C1 segment of cervical spinal cord (tissue), 14 donors: Measurements from ENCODE around the gene CCSER1.

Source experiments
- DNase-seq, 14 donors: peaks; one replicate each; lab custom pipeline; 2025; lab: John Stamatoyannopoulos, UW

CCSER1 gene

DNA sequence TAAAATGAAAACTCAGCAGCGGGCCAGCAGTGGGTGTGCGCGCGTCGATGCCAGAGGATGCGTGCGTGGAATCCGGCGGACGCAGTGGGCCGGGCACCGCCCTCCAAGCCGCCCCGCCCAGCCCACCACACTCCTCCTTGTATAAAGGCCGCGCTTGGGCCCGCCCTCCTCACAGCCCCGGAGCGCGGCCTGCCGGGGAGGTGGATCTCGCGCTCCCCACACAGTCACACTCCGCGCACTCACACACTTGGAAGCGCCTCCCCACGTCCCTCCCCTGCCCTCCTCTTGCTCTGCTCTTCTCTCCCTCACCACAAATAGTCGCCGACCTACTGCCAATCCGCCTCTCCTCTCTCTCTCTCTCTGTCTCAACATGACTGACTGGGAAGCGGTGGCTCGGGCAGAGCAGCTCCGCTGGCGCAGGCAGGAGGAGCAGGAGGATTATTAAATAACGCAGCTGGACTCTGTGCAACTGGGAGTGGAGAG lies at the start of gene CCSER1:
Gene CCSER1, plus strand, starts transcription at position 172 of the 483 bp plus-strand sequence.
- DNase-seq: peak in 12 of 14 donors; percentile 10 to 87 (median 31)

DNA sequence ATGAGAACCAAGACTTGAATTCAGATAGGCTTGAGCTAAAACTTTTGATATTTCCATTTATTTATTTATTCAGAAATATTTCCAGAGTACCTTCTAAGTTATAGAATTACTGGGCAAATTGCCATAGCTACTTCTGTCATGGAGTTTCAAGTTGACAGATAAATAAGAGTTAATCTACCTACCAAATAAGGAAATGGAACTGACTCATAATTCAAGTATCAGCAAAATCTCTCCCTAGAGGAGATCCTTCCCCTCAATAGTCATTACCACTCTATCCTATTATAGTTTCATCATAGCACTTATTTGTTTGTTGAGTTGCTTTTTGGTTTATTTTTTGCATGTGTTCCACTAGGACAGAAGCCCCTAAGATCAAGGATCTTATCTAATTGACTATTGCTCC lies 48.8 kb upstream of the CCSER1 start:
- DNase-seq: no peak

DNA sequence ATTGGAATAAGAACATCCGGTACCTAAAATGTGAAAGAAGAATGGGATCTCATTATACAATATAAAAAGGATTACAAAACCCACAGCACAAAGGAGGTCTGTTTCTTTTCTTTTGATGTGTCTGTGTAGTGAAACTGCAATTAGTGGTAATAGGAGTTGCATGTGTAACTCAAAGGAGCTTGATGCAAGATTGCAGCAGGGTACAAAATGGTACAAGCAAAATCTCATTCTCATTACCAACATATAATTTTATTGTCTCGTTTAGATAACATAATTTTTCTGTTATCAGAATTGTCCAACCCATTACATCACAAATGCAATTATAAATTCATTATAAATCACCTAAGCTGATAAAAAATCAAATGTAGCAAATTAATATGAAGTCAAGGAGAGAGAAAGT lies 47.1 kb upstream of the CCSER1 start:
- DNase-seq: no peak

GRCh38 chr4:90081432-90082144 lies 45.6 kb upstream of the CCSER1 start:
- DNase-seq: no peak

- no peak for DNase-seq
Observed at GRCh38 chr4:90082449-90082848, 44.7 kb upstream of the CCSER1 start.

DNA sequence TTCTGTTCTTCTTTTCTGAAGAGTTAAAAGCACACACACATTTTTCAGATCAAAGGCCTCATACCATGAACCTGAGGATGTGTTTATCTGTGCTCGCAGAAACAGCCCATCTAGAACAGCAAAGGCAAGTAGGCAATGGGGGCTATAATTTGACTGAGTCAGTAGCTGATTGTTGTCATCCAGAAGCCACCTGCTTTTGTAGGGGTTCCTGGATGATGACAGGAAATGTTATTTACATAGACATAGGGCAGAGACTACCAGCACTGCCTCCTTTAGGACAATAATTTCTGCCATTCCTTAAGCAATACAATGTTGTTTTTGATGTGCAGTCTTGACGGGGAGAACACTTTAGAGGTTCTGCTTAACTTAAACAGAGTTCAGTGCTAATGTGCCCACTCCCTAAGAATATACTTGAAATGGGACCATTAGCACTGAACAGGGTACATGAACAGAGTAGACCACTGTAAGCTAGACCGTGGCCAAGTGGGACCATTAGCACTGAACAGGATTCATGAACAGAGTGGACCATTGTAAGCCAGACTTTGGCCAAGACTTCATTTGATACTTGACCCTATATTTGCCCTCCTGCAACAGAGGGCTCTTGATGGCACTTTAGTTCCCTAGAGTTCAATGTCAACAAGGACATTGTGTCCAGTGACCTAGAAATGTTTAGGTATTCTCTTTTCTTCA lies 42.8 kb upstream of the CCSER1 start:
- no peak for DNase-seq

DNA sequence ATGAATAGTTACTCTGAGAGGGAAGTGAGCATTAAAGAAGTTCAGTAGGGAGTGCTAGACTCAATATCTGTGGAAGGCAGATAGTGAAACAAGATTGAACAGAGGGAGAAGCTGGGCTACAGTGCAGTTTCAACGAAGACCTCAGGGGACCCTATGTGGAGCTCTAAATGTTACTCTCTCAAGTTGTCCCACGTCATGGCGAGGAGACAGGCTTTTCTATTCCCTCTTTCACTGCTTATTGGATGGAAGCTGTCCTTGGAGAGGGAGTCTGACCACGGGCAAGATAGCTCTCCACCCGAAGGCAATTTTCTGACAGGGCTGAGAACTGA lies 42.3 kb upstream of the CCSER1 start:
- DNase-seq: no peak

GRCh38 chr4:90093526-90093925 lies 33.7 kb upstream of the CCSER1 start:
- DNase-seq: no peak

- no peak for DNase-seq
Observed at GRCh38 chr4:90095000-90095399, 32.2 kb upstream of the CCSER1 start.

DNA sequence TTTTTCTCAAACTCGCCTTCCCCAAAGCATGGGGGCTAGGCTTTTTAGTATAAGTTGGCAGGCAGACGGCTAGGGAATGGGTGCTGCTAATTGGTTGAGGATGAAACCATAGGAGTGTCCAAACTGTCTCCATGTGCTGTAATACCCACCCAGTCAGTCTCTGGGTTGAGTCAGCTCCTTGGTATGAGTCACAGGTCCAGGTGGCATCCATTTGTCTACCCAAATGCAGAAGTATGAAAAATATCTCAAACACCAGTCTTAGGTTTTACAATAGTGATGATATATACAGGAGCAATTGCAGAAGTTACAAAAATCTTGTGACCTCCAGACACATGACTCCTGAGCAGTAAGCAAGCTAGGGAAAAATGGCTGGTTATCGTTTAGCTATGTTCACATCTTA lies 27.4 kb upstream of the CCSER1 start:
- no peak for DNase-seq

GRCh38 chr4:90103991-90104390 lies 23.2 kb upstream of the CCSER1 start:
- no peak for DNase-seq

DNA sequence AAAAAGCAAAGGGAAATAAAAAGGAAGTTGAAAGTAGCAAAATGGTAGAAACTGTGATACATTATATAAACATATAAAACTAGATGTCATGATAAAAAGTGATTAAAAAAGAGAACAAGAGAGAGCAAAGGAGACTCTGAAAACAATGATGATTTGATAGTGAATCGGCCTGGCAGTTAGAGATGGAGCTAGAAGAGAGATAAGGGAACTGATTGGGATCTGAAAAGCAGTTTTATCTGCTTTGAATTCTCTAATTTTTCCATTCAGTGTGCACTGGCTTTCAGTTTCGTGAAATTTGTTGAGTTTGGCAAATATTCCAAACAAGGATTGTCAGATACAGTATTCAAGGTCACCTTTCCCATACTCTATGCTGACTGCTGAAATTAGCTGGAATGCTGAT lies 21.9 kb upstream of the CCSER1 start:
- DNase-seq: no peak

DNA sequence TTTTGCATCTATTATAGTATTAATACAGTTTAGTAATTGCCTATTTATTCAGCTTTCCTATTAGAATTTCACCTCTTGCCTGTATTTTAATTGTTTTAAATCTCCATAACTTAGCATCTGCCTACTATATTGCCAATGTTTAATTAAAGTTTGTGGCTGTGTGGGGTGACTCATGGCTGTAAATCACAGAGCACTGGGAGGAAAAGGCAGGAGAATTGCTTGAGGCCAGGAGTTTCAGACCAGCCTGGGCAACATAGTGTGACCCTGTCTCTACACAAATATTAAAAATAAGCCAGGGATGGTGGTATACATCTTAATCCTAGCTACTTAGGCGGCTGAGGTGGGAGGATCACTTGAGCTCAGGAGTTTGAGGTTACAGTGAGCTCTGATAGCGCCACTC lies 14.5 kb upstream of the CCSER1 start:
- DNase-seq: no peak

GRCh38 chr4:90113881-90114457 lies 13.2 kb upstream of the CCSER1 start:
- no peak for DNase-seq

DNA sequence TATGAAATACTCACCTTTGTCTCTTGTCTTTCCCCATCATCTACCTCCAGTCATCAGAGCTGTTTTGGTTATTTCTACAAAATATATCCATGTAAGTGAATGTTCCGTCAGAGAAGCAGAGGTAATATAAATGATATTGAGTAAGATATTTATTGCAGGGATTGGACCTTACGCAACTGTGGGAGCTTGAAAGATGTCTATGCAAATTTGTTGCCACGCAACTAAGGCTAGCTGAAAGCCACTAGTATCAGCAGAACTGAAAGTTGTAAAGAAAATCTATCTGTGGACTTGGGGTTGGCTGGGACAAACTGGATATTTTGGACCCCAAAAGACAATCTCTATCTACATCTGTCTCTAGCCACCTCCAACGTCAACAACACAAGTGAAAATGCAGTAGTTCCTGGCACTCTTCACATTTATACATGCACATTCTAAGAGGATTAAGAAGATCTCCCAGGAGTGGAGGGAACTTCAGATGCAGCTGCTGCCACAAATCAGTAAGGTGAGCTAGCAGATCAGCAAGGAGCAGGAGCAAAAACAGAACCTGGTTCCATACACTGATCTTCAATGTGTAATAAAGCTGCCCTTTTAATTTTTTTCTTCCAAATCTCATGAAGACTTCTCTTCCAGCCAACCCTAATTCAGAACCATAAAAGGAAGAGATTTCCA lies 8.5 kb upstream of the CCSER1 start:
- no peak for DNase-seq

DNA sequence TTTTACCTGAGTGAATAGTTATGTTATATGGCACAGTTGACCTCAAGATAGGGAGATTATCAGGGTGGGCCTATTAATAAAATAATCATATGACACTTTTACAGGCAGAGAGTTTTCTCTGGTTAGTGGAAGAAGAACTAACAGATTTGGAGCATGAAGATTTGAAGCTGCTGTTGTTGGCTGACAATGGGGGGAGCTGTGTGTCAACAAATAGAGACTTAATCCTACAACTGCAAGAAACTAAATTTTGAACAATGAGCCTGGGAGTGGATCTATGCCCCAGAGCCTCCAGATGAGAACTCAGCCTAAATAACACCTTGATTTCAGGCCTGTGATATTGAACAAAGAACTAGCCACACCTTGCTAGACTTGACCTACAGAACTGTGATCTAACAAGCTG lies 7.2 kb upstream of the CCSER1 start:
- no peak for DNase-seq

DNA sequence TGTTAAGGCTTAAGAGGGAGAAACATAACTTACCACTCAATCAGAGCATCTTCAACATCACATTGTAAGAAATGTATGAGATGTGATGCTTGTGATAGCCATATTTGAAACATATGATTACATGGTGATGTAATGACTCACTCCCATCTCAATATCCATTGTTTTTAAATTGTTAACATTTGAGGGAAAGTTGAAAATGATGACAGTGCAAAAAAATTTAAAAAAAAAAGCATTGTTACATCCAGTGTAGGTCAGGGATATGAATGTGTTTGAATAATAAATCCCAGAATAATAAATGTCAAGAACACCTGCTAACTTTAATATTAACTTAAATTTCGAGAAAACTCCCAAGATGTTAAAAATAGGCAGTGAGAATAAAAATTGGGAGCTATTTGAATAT lies 6.4 kb upstream of the CCSER1 start:
- no peak for DNase-seq

DNA sequence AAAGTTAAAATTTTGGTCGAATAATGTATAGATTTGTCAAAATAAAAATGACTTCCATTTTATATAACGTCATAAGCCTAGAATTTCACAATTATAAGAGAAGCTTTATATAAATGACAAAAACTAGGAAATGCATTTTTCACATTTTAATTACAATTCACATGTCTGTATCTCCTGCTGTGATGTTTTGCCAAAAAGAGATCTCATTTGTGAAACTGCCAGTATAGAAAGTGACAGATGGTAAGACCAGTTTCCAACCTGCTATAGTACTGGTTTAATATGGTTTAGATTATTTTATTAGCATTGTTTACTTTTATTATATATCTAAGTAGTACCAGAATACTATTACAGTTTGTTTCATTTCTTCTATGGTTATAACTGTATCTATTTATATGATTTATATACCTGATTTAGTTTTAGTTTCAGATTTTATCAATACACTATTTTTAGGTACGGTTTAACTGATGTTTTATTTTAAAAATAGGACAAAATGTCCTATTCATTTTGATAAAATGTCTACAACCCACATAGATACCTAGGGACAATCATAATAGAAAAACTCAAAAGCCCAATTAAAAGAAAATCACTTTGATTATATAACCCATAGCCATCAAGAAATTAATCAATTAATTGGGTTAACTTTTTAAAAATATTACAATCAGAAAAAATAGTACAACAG lies 5.4 kb upstream of the CCSER1 start:
- DNase-seq: peak in 1 of 14 donors; percentile 17

DNA sequence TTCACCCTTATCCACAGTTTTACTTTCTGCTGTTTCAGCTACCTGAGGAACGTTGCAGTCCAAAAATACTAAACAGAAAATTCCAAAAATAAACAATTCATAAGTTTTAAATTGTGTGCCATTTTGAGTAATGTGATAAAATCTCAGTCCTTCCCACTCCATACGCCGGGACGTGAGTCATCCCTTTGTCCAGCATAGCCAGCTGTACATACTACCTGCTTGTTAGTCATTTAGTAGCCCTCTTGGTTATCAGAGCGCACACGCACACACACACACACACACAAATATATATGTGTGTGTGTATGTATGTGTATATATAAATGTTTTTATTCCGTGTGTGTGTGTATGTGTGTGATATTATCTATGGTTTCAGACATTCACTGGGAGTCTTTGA lies 4.8 kb upstream of the CCSER1 start:
- no peak for DNase-seq

- DNase-seq: no peak
Observed at GRCh38 chr4:90124276-90124675, 2.9 kb upstream of the CCSER1 start.

DNA sequence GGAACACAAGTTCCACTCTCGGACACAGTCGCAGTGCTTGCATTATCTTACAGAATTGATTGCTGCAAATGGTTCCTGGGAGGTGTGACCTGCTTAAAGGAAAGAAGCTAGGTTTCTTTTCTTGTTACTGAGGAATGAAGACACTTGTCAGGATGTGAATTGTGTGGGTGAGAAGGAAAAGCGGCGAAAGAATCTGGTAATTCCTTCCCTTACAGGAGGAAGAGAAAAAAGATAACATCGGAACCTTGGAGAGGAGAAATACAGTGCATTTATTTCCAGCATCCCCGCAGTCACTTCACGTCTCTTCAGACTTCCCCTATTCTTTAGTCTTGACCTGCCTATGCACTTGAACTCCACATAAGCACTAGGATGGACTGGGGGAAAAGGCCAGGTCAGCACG lies 389 bp upstream of the CCSER1 start:
- peak in 1 of 14 donors; percentile 67 for DNase-seq
